ENCODE measurements around the gene MOB3A. TPM values are rescaled to one million over a fixed set of nuclear protein-coding genes. Genes with fewer than 3 reads are reported as not detected.
"Not testable (repeated sequence)": the region's sequence is repeated elsewhere in the genome, so short reads cannot be mapped to it uniquely, and the experiment has no call there.

The MOB3A gene
- 13.3 and 28.9 TPM in 2 replicates for total RNA-seq (2014; rRNA removed; shearing (Covaris generic); ENCODE audit: low replicate concordance)

DNA sequence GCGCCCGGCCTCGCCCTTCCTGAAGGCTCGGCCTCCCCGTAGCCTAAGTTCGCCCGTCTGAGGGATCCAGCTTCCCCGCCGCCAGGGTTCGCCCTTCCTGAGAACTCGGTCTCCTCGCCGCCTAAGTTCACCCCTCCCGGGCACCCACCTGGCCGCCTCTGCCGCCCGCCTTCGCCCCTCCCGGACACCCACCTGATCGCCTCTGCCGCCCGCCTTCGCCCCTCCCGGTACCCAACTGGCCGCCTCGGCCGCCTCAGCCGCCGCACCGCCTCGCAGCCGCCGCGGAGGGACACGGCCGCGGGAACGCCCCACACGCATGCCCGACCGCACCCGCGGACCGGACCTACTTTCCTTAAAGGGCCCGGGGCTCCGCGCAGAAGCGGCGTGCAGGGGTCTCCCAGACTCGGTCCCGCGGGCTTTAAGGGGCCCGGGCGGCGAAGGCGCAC is at the start of gene MOB3A:
Gene MOB3A, minus strand, starts transcription at position 293 of the 446 bp plus-strand sequence. CDS start 17,766 bp downstream, outside the sequence.
- DNase-seq (ENCODE audit: low read depth), result no peak
- in situ Hi-C loops (cut with HindIII; ENCODE audit: low pct_unique_long_range_greater_than_20kb, low sequenced_read_pairs), result no loop called here

DNA sequence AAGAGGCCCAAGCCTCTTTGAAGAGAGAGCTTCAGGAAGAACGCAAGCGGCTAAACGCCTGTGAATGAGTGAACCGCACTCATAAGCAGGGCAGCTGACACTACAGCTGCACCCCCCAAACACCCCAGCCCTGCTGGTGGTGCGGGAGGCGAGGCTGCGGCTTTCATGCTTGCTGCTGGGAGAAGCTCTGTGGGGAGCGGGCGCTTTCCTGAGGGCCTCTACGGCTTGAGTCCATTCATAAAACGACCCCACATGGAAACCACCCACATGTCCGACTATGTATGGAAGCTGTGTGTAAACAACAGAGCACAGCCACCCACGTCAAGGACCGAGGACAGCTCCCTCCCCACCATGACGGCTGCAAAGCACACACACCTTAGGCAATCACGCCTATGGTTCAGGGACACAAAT is 49.7 kb upstream of the MOB3A start:
- in situ Hi-C loops (cut with HindIII; ENCODE audit: low pct_unique_long_range_greater_than_20kb, low sequenced_read_pairs), result no loop called here
- DNase-seq (ENCODE audit: low read depth), result no peak

DNA sequence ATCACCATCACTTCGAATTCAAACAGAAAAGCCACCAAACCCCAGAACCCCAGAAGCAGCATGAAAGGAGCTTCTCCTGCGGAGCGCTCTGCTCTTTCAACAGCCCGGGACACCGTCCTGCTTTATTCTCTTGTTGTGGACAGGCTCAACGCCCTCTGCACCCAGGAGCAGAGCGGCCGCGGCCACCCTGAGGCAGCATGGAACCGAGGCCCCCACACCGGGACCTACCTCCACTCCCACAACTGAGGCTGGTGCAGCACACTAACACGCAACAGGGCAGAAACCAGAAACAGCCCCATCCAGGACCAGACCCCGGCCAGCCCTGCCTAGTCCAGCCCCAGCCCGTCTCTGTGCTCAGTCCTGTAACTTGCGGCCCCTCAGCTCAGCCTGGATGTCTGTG is 48.1 kb upstream of the MOB3A start:
- no peak for DNase-seq (ENCODE audit: low read depth)
- in situ Hi-C loops (cut with HindIII; ENCODE audit: low pct_unique_long_range_greater_than_20kb, low sequenced_read_pairs), result no loop called here

DNA sequence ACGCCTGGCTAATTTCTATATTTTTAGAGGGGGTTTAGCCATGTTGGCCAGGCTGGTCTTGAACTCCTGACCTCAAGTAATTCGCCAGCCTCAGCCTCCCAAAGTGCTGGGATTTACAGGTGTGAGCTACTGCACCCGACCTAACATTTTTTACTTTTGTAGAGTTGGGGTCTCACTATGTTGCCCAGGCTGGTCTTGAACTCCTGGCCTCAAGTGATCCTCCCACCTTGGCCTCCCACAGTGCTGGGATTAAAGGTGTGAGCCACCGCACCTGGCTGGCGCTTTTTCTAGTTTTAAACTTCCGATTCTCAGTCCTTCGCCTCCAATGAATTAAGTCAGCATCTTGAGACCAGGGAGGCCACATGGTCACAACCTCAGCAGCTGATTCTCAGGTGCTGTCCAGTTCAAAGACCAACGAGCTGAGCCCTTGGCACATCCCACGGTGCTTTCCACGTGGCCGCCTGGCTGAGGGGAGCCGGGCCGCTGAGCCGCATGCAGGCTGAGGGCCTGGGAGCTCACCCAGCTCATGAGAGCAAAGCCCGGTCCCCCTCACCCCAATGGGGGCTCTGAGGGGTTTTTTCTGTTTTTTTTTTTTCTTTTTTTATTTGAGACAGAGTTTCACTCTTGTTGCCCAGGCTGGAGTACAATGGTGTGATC is 46.2 kb upstream of the MOB3A start:
- in situ Hi-C loops (cut with HindIII; ENCODE audit: low pct_unique_long_range_greater_than_20kb, low sequenced_read_pairs), result no loop called here
- DNase-seq (ENCODE audit: low read depth), result no peak

DNA sequence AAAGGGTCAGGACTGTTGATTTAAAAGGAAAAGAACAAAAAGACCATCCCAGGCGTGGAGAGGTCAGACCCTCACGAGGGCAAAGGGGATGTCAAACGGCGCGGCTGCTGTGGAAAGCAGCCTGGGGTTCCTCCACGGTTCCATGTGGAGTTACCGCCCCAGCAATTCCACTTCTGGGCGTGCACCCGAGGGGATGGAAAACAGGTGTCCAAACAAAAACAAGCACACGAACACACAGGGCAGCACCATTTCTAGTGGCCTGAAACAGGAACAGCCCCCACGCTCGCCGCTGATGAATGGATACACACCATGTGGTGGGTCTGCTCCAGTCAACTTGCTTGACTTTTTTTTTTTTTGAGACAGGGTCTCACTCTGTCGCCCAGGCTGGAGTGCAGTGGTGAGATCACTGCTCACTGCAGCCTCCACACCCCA is 44.0 kb upstream of the MOB3A start:
- DNase-seq (ENCODE audit: low read depth), result no peak
- in situ Hi-C loops (cut with HindIII; ENCODE audit: low pct_unique_long_range_greater_than_20kb, low sequenced_read_pairs), result no loop called here

DNA sequence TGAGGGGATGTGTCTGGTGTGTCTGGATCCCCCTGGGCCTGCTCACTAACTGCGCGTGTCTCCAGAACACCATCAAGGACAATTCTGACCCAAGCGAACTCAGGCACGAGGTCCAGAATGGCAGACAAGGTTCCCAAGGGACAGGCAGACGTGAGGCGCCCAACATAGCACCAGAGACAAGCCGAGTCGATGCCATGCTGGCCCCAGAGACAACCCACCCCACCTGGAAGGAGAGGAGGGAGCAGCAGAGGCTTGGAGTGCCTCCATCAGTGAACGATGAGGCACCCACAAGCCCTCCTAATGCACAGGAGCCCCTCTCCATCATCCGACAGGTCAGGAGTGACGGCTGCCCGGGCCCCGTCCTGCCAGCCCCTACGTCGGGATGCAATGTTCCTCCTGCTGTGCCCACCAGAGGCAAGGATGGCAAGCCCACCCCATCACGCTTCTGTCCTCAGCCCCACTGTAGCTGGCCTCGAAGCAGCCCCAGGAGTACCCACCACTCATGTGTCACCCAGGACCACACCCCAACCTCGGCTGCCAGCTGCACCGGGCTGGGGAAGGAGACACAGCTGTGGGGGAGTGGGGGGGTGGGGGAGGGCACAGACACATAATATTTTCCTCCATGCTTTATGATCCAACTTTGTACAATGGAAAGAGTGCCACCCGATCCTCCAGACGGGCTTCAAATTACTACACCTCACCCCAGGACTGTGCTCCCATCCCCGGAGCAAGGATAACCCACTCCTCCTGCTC is 43.4 kb upstream of the MOB3A start:
- in situ Hi-C loops (cut with HindIII; ENCODE audit: low pct_unique_long_range_greater_than_20kb, low sequenced_read_pairs), result no loop called here
- DNase-seq (ENCODE audit: low read depth), result no peak

DNA sequence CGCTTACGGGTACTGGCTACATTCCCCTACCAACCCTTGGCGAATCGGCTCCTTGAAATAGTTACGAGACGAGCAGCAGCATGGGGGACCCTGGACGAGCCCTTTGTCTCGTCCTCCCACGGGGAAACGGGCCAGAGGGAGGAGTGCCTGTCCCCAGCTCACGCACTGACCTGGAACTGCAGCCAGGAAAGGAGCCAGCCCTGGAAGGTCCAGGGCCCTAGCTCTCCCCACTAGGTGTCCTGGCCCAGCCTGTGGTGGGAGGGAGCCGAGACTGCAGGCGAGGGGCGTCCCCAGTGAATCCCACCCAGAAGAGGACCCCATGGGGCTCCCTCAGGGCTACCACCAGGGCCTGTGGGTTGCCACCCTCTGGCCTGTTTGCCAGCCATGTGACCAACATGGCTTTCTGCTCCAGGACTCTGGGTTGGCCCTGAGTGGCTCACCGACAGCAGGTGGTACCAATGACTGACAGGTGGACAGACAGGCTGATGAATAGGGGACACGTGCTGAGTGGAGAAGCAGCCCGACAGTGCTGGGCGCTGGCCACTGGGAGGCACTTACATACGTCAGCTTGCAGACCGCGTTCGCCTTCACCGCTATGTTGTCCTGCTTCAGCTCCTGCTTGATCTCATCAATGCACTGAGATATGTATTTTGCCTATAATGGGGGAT is 42.1 kb upstream of the MOB3A start:
- DNase-seq (ENCODE audit: low read depth), result no peak
- in situ Hi-C loops (cut with HindIII; ENCODE audit: low pct_unique_long_range_greater_than_20kb, low sequenced_read_pairs), result no loop called here

DNA sequence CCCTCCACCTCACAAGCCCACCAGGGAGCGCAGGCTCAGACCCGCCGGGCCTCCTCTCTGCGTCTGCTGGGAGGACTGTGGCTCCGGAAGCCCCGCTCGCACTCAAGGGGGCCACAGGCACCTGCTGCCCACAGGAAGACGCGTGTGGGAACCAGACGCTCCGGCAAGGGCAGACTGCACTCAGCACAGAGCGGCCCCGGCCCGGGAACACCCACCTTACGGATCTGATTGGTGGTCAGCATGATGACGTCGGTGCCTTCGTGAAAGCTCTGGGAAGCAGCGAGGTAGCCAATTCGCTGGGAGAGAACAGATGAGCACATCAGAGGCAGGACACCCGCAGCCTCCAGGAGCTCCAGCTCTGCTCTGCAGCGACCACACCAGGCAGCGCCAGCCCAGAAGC is 40.7 kb upstream of the MOB3A start:
- in situ Hi-C loops (cut with HindIII; ENCODE audit: low pct_unique_long_range_greater_than_20kb, low sequenced_read_pairs), result no loop called here
- no peak for DNase-seq (ENCODE audit: low read depth)

DNA sequence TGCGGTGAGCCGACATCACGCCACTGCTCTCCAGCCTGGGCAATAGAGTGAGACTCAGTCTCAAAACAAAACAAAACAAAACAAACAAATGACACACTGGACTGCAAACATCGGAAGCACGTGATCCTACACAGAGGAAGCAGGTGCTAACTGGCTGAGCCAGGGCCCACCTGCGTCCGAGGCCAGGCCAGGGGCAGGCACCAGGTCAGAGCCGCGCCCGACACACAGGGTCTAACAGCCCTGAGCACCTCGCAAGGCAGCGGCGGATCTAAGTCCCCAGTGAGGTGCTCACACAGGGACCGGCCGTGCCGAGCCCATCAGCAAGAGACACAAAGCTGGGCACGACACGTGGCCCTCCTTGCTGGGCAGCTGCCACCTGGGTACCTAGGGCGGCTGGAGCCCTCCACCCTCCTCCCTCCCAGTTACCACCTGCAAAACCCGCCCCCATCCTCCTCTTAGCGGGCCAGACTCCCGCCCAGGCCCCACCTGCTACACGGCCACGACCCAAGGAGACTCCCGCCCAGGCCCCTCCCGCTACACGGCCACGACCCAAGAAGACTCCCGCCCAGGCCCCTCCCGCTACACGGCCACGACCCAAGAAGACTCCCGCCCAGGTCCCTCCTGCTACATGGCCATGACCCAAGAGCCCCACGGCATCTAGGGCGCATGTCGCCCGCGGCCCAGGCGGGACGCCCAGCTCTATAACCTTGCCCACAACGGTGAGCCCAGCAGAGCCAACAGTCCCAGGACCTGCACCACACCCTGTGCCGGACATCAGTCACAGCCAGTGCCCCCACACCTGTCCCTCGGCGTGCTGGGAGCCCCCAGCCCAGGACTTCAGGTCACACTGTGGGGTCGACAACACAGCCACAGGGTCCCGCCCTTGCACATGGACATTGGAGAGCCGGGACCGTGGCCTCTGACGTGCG is 39.6 kb upstream of the MOB3A start:
- no peak for DNase-seq (ENCODE audit: low read depth)
- in situ Hi-C loops (cut with HindIII; ENCODE audit: low pct_unique_long_range_greater_than_20kb, low sequenced_read_pairs), result no loop called here

DNA sequence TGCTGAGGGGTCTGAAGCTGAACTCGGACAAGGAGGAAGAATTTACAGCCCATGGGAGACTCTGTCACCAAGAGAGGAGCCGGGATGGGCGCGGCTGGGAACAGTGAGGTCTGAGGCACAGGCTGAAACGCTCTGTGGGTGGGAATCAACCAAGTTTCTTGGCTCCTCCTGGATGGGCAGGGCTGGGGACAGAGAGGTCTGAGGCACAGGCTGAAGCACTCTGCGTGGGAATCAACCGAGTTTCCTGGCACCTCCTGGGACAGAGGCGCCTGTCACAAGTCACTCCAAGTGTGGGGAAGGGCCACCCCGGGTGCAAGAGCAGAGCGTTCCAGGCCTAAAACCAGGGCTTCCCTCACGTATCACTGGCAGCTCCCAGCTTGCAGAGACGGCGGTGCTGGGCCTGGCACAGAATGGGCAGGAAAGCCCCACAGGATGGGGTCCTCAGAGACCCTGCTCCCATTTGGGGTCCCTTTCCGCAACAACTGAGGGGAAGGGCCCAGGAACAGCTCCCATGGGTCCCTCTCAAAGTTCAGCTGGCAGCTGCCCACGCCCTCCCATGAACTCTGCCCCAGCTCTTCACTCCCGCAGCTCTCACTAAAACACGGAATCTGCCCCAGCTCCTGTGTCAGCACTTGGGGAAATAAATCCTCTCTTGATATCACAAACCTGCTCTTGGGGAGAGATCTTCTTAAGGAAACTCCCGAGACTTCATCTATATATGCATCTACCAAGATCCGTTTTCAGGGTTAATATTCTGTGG is 36.8 kb upstream of the MOB3A start:
- no peak for DNase-seq (ENCODE audit: low read depth)
- in situ Hi-C loops (cut with HindIII; ENCODE audit: low pct_unique_long_range_greater_than_20kb, low sequenced_read_pairs), result no loop called here

DNA sequence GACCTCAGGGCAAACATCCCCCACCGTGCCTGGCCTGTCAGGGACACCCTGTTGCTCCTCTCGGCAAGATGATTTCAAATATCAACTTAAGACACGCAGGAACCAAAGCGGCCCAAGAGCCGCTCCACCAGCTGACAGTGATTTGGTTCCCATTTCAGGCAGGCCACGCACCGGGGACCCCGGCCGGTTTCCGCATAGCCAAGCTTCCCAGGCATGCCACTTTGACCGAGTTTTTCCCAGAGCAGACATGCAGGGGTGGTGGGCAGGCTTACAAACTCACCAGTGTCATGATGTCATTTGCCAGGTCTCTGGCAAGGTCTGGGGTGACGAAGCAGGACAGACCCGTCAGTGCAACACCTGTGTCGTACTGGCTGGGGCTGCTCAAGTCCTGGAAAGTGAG is 36.1 kb upstream of the MOB3A start:
- no peak for DNase-seq (ENCODE audit: low read depth)
- in situ Hi-C loops (cut with HindIII; ENCODE audit: low pct_unique_long_range_greater_than_20kb, low sequenced_read_pairs), result no loop called here

DNA sequence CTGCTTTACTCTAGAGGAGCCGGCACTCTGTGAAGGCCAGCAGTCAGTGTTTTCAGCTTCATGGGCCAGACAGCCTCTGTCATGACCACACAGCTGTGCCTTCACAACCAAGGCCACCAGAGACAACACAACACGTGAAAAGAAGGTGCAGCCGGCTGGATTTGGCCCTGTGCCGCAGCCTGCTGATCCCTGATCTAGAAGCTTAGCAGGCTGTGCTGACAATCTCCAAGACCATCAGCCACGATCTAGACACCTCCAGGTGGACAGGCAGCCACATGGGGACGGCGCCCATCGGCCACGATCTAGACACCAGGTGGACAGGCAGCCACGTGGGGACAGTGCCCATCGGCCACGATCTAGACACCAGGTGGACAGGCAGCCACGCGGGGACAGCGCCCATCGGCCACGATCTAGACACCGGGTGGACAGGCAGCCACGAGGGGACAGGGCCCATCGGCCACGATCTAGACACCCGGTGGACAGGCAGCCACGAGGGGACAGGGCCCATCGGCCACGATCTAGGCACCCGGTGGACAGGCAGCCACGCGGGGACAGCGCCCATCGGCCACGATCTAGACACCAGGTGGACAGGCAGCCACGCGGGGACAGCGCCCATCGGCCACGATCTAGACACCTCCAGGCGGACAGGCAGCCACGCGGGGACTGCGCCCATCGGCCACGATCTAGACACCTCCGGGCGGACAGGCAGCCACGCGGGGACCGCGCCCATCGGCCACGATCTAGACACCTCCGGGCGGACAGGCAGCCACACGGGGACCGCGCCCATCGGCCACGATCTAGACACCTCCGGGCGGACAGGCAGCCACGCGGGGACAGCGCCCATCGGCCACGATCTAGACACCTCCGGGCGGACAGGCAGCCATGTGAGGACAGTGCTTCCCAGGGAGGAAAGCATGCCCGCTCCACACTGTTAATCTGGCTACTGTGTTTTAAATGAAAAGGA is 35.2 kb upstream of the MOB3A start:
- in situ Hi-C loops (cut with HindIII; ENCODE audit: low pct_unique_long_range_greater_than_20kb, low sequenced_read_pairs), result not testable (repeated sequence)

DNA sequence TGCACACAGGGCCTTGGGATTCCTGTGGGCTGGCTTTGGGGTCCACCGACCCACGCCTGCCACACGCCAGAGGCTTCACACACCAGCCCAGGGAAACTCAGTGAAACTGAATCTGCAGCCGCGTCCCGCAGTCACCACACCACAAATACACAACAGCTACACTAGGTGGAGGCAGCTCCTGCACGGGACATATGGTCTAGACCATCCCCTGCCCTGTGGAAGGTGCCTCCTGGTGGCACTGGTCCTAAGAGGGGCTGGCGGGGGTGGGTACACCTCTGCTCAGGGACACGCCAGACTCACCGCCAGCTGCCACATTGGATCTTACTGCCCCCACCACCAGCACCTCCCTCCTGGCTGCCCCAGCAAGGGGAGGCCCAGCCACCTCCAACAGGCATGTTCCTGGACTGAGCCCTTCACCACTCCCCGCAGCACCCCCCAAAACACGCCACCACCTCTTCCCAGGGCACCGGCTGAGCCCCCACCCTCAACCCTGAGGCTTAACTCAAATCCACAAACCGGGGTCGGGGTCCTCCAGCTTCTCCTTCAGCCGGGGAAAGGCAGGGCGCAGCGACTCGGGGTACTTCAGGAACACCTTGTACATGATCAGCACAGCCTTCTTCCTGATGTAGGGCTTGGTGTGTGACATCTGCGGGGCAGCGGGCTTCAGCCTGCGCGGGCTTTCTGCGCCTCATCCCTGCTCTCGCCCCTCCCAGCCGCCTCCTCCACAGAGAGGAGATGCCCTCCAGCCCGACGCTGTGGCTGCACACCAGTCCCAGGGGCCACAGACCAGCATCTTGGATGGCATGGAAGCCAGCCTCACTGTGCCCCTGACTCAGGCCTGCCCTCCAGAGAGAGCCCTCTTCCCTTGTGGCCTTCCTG is 34.0 kb upstream of the MOB3A start:
- DNase-seq (ENCODE audit: low read depth), result no peak
- in situ Hi-C loops (cut with HindIII; ENCODE audit: low pct_unique_long_range_greater_than_20kb, low sequenced_read_pairs), result no loop called here

More for the DNA sequence above, 35.2 kb upstream of the MOB3A start:
- not testable (repeated sequence) for DNase-seq (ENCODE audit: low read depth)

DNA sequence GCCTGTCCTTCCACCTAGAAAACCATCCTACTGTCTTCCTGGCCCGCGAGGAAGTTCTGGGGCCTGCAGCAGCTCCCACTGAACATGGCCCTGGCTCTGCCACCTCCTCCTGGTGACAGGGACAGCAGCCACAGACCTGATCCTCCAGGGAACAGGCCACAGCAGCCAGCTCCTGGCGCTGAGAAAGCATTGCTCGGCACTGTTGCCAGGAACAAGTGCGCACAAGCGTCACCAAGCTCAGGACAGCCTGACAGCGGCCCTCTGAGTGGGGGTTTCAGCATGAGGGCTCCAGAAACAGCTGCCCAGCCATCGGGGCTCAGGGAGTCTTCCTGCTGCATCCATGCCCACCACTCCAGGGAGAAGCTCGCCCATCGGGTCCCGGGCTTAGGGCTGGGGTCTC is 33.4 kb upstream of the MOB3A start:
- no peak for DNase-seq (ENCODE audit: low read depth)
- in situ Hi-C loops (cut with HindIII; ENCODE audit: low pct_unique_long_range_greater_than_20kb, low sequenced_read_pairs), result no loop called here

DNA sequence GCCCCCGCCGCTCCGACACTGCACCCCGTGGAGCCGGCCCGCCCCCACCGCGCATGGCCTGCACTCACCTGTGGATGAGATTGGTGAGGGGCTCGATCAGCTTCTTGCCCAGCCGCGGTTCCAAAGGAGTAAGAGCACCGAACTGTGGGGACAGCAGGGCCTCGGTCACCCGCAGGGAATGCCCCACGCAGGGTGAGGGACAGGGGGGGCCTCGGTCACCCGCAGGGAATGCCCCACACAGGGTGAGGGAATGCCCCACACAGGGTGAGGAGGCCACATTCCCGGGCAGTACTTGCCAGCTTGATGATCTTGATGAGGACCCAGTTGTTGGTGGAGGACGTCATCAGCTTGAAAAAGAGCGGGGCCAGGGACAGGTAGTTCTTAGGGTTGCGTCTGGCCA is 32.9 kb upstream of the MOB3A start:
- no peak for DNase-seq (ENCODE audit: low read depth)
- in situ Hi-C loops (cut with HindIII; ENCODE audit: low pct_unique_long_range_greater_than_20kb, low sequenced_read_pairs), result no loop called here

DNA sequence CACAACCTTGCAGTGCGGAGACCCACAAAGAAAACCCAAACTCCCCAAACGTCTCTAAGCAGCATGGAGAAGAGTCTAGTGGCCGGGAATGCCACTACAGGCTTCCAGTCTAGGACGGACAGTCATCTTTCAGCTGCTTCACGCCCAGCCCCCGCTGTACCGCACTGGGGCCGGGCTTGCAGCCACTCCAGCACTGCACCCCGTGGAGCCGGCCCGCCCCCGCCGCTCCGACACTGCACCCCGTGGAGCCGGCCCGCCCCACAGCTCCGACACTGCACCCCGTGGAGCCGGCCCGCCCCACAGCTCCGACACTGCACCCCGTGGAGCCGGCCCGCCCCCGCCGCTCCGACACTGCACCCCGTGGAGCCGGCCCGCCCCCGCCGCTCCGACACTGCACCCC is 32.1 kb upstream of the MOB3A start:
- DNase-seq (ENCODE audit: low read depth); in situ Hi-C loops (cut with HindIII; ENCODE audit: low pct_unique_long_range_greater_than_20kb, low sequenced_read_pairs): not testable (repeated sequence)
